CD4-positive, alpha-beta T cell treated with Interferon alpha-2 for 1 hour (primary cell): ENCODE data around the gene ASB18.
"Not testable (repeated sequence)": the region's sequence is repeated elsewhere in the genome, so short reads cannot be mapped to it uniquely, and the experiment has no call there.

ENCODE experiments used
- DNase-seq, 2 donors: peaks; one replicate each; pipeline ENCODE4 v3.0.0-alpha.2; 2020 to 2022

ASB18 gene

GRCh38 chr2:236284208-236284607 is 20.0 kb upstream of the ASB18 start:
- no peak for DNase-seq

GRCh38 chr2:236282406-236282805 is 18.2 kb upstream of the ASB18 start:
- no peak for DNase-seq

DNA sequence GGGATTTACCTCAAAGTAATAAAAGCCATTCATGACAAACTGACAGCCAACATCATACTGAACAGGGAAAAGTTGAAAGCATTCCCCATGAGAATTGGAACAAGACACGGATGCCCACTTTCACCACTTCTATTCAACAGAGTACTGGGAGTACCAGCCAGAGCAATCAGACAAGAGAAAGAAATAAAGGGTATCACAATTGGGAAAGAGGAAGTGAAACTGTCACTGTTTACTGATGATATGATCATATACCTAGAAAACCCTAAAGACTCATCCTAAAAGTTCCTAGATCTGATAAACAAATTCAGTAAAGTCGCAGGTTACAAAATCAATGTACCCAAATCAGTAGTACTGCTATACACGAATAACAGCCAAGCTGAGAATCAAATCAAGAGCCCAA is 17.2 kb upstream of the ASB18 start:
- no peak for DNase-seq

- no peak for DNase-seq
Observed at GRCh38 chr2:236273126-236273525, 8.9 kb upstream of the ASB18 start.

GRCh38 chr2:236271851-236272250 is 7.6 kb upstream of the ASB18 start:
- DNase-seq: no peak

DNA sequence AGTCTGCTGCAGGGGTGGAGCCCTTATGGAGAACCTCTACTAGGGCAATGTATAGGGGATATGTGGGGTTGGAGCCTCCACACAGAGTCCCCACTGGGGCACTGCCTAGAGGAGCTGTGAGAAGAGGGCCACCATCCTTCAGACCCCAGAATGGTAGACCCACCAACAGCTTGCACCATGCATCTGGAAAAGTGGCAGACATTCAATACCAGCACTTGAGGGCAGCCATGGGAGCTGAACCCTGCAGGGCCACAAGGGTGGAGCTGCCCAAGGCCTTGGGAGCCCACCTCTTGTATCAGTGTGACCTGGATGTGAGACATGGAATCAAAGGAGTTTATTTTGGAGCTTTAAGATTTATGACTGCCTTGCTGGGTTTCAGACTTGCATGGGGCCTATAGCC is 5.7 kb upstream of the ASB18 start:
- DNase-seq: not testable (repeated sequence)

- no peak for DNase-seq
Observed at GRCh38 chr2:236265675-236266074, 1.5 kb upstream of the ASB18 start.

DNA sequence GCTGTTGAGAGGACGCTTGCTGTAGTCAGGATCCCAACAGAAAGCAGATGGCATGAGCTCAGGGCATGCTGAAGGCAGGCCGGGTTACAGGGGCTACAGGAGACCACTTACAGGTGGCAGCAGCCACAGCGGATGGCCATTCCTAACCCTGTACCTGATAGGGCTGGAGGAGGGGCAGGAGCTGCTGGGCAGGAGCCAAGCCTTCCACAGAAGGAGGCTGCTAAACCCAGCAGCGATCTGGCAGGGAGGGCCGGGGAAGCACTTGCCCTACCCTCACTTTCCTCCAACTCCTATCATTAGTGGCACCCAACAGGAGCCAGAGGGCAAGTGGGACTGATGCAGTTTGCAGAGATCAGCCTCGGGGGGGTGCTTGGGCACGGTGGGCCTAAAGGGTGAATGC is 2.0 kb downstream of the ASB18 start:
- DNase-seq: no peak

GRCh38 chr2:236261452-236261851 is 2.8 kb downstream of the ASB18 start:
- DNase-seq: no peak

GRCh38 chr2:236259371-236259770 is 4.8 kb downstream of the ASB18 start:
- DNase-seq: no peak

DNA sequence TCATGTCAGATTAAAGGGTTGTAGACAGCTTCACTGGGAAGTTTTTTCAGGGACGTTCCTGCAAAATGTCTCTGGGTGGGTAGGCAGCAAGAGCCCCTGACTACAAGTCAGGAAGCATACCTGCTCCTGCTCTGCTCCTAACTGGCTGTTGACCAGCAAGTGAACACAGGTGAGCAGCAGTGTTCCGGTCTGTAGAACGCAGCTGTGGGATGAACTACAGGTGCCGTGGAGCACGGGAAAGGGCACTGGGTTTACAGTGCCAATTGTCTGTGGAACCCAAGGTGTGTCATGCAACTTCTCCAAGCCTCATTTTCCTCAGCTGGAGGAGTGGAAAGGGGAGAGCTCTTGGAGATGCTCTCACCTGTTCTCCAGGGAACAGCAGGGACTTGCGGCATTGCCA is 6.6 kb downstream of the ASB18 start:
- no peak for DNase-seq

DNA sequence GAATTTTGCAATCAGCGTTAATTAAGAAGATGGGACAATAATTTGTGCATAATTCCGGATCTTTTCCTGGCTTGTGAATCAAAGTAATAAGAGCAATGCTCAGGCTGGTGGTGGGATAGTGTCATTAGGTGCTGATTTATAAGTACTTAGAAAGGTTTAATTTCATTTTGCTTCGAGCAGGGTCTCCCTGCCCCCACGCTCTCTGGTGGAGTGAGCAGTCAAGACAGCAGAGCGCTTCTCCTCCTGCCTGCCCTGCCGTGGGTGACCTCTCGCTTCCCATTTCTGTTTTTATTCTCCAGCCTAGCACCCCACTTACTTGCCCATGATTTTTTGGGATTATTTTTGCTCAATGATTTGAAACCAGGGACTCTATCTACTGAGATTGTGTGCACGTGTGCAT is 7.1 kb downstream of the ASB18 start:
- no peak for DNase-seq

DNA sequence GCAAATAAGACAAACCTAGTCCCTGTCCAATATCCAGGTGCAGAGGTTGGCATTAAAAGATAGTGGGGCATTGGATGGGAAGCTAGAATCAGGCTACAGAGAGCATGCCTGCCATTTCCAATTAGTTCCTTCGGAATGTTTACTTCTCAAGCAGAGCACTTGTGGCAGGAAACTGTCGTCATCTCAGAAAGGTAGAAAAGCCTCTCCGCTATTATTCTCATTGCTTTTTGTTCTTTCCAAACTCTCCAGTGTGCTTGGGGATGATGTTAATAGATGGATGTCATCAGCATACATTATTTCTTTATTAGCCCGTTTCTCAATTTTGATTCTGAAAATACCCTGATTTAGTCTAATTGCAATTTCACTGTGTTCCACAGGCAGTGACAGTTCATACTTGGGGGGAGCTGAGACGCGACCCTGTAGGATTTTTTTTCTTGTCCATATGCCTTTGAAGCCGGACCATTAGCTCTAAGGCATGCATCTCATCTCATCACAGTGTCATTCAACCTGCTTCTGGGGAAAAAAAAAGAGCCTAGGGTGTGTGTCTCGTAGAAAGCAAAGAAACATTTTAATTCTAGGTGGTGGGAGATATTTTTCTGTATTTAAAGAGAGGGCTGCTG is 7.7 kb downstream of the ASB18 start:
- no peak for DNase-seq

DNA sequence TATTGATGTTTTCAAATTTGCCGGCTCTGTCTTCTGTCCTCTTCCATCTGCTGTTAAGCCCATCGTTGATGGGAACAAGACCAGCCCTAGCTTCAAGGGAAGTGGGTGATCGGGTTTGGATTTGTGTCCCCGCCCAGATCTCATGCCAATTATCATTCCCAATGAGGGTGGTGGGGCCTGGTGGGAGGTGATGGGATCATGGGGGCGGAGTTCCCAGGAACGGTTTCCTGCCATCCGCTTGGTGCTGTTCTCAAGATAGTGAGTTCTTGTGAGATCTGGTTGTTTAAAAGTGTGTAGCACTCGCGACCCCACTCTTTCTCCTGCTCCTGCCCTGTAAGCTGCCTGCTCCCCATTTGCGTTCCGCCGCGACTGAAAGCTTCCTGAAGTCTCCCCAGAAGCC is 9.5 kb downstream of the ASB18 start:
- no peak for DNase-seq

- DNase-seq: no peak
Observed at GRCh38 chr2:236254001-236254400, 10.2 kb downstream of the ASB18 start.

DNA sequence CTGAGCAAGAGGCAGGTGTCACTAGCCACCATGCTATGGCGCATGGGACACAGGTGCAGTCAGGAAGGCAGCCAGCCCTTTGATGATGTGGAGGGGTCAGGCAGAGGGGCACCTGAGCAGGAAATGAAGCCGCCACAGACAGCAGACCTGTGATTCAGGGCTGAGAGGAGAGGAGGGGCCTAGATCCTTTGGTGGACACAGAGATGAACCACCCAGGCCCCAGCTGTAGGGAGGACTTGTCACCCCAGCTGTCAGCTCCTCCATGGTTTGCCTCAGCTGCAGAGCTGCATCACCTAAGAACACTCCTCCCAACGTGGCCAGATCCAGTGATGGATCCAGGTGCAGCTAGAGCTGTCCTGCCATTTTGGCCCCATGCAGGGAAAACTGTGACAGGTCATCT is 11.6 kb downstream of the ASB18 start:
- DNase-seq: no peak

DNA sequence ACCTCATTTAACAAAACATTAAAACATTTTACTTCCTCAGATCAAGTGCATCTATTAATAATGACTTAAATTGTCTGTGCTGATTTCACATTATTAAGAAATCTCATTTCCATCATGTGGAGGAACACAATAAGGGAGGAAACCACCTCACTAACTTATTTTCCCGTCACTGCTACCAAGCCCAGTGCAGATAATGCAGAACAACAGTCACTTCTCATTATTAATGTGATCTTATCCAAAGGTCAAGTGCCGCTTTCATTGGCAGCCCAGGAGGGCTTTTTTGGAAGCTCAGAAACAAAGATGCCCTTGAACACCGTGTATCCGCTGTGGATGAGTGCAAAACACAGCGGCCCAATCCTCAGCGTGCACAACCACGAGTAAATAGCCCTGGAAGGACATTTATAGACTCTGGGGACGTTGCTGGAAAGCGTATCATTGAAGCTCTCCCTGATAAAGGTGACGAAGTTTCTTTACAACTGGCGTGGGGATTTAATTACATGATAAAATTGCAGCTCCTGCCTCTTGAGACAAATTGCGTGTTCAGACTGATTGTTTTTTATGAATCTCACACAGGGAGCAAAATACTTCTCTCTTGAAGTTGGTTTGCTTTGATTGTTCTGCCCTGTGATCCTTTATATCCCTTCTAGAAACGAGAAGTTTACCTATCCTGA is 13.2 kb downstream of the ASB18 start:
- DNase-seq: no peak

DNA sequence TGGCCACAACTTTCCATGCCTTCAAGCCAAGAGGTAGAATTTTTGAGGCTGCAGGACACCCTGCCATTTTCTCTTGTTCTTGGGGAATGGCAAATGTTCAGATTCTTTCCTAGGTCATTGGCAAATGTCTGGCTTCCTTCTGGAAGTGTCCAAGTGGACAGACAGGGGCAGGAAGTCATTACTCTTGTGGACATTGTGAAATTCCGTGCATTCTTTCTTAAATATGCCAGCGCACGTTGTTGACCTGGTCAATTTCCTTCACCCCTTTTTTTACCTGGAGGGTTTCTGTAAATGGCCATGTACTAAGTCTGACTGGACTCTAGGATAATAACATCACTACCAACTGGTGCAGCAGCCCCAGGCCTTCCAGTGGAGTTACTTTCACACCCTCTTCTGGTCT is 13.9 kb downstream of the ASB18 start:
- no peak for DNase-seq

DNA sequence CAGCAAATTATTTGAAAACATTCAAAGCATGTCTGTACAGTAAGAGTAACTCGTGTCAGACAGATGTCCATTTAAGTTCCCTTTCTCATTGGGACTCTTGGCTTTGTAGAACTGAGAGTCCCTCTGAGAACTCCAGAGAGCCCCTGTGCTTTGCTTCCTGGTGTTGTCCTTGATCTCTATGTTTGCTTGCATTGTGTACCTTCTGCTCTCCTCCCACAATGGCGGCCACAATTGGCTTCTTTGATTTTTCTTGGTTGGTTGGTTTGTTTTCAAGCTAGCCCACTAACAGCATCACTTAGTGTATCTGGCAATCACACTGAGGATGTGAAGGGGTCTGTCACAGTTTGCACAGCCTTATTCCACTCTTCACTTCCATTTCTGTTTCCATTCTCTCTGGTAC is 15.1 kb downstream of the ASB18 start:
- no peak for DNase-seq

GRCh38 chr2:236246711-236247246 is 17.4 kb downstream of the ASB18 start:
- DNase-seq: no peak

DNA sequence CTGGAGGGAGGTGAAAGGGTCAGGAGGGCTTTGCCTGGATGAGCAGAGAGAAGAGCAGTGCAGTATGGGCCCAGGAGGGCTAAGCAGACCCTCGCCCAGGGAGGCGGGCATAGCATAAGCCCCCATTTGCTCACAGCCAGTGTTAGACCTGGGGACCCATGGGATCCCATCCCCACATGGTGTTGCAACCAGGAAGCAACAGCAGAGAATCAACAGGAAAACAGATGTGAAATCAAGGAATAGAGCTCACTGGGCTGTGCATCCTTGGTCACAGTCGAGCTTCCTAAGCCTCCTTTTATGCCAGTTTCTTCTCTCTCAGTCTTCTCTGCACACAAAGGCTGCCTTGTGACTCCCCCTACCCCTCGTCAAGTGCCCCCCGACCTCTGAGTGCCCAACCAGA is 19.9 kb downstream of the ASB18 start:
- DNase-seq: no peak

GRCh38 chr2:236242057-236242495 is 22.1 kb downstream of the ASB18 start:
- no peak for DNase-seq

- no peak for DNase-seq
Observed at GRCh38 chr2:236241181-236242056, 22.8 kb downstream of the ASB18 start.
